HG03103 (cell line): ENCODE results near the gene METRNL.

Experiments
- ATAC-seq: cut with Tn5 transposase; IDR thresholded peaks from one replicate; pipeline ENCODE4 v1.9.1; 2021; ENCODE audit warnings: low read depth; ENCODE audit not compliant: unreplicated experiment

The METRNL gene

GRCh38 chr17:83089328-83090132, 10.1 kb downstream of the METRNL start:
- no peak for ATAC-seq

- no peak for ATAC-seq
Measured at GRCh38 chr17:83090444-83091256, 11.2 kb downstream of the METRNL start.

GRCh38 chr17:83091257-83092141, 12.1 kb downstream of the METRNL start:
- ATAC-seq: no peak

- ATAC-seq: no peak
Measured at GRCh38 chr17:83092186-83092585, 12.8 kb downstream of the METRNL start.

- ATAC-seq: no peak
Measured at GRCh38 chr17:83092931-83093330, 13.5 kb downstream of the METRNL start.

GRCh38 chr17:83093506-83093905, 14.1 kb downstream of the METRNL start:
- ATAC-seq: no peak

- no peak for ATAC-seq
Measured at GRCh38 chr17:83094291-83094690, 14.9 kb downstream of the METRNL start.

GRCh38 chr17:83095016-83095415, 15.6 kb downstream of the METRNL start:
- ATAC-seq: no peak

- ATAC-seq: no peak
Measured at GRCh38 chr17:83096401-83097224, 17.2 kb downstream of the METRNL start.

GRCh38 chr17:83097831-83098230, 18.4 kb downstream of the METRNL start:
- ATAC-seq: no peak

GRCh38 chr17:83098241-83099085, 19.1 kb downstream of the METRNL start:
- no peak for ATAC-seq

GRCh38 chr17:83099086-83099555, 19.7 kb downstream of the METRNL start:
- no peak for ATAC-seq

- ATAC-seq: no peak
Measured at GRCh38 chr17:83099570-83100181, 20.3 kb downstream of the METRNL start.

GRCh38 chr17:83100220-83100852, 20.9 kb downstream of the METRNL start:
- no peak for ATAC-seq

- no peak for ATAC-seq
Measured at GRCh38 chr17:83100853-83101391, 21.5 kb downstream of the METRNL start.

- ATAC-seq: no peak
Measured at GRCh38 chr17:83101805-83102480, 22.5 kb downstream of the METRNL start.
